GM23338 (cell line): Measurements from ENCODE around the gene ADGRG2. TPM values are rescaled to one million over a fixed set of nuclear protein-coding genes. Genes with fewer than 3 reads are reported as not detected.

ENCODE experiments used
- ATAC-seq: fragments of 200-7000 bp; cut with Tn5 transposase; 3 replicates; pipeline ENCODE4 v1.9.1; 2020
- DNase-seq: peaks from one replicate; pipeline ENCODE4 v3.0.0-alpha.2; 2015; ENCODE audit warnings: low spot score
- H2AFZ ChIP-seq: fragments of 200-600 bp; sonication (generic); 2 replicates; pipeline ENCODE4 v1.8.0; 2016; ENCODE audit warnings: antibody characterized with exemption, mild to moderate bottlenecking, moderate library complexity
- H3F3A ChIP-seq: fragments of 200-600 bp; sonication (generic); replicated peaks from 2 replicates; pipeline ENCODE4 v1.8.0; 2017; ENCODE audit warnings: antibody characterized with exemption, mixed run types, low read depth
- H3K27ac ChIP-seq: fragments of 200-600 bp; sonication (generic); 2 replicates; pipeline ENCODE4 v1.6.1; 2016; ENCODE audit warnings: low read depth
- H3K27me3 ChIP-seq: fragments of 200-600 bp; sonication (generic); 2 replicates; pipeline ENCODE4 v1.8.0; 2016; ENCODE audit warnings: mild to moderate bottlenecking, mixed run types, moderate library complexity; ENCODE audit not compliant: insufficient read depth
- H3K36me3 ChIP-seq: fragments of 200-600 bp; sonication (generic); 2 replicates; pipeline ENCODE4 v1.8.0; 2016; ENCODE audit warnings: mild to moderate bottlenecking; ENCODE audit not compliant: insufficient read depth
- H3K4me1 ChIP-seq: fragments of 200-600 bp; sonication (generic); 2 replicates; pipeline ENCODE4 v1.8.0; 2016; ENCODE audit warnings: mild to moderate bottlenecking, moderate library complexity; ENCODE audit not compliant: insufficient read depth
- H3K4me2 ChIP-seq: fragments of 200-600 bp; sonication (generic); 2 replicates; pipeline ENCODE4 v1.7.1; 2017; ENCODE audit warnings: mixed run types
- H3K4me3 ChIP-seq: fragments of 200-600 bp; sonication (generic); 2 replicates; pipeline ENCODE4 v1.6.1; 2016; ENCODE audit warnings: mixed run types
- H3K79me2 ChIP-seq: fragments of 200-600 bp; sonication (generic); replicated peaks from 2 replicates; pipeline ENCODE4 v1.8.0; 2017; ENCODE audit warnings: mild to moderate bottlenecking; ENCODE audit not compliant: insufficient read depth
- H3K9me2 ChIP-seq: fragments of 200-600 bp; sonication (generic); 2 replicates; pipeline ENCODE4 v1.8.0; 2017; ENCODE audit not compliant: insufficient read depth
- H4K20me1 ChIP-seq: fragments of 200-600 bp; sonication (generic); replicated peaks from 2 replicates; pipeline ENCODE4 v1.8.0; 2017; ENCODE audit warnings: mild to moderate bottlenecking; ENCODE audit not compliant: insufficient read depth
- H3K27ac Mint-ChIP-seq: 2 replicates; pipeline ENCODE4 v1.8.0; 2020; ENCODE audit warnings: inconsistent platforms, mild to moderate bottlenecking, moderate library complexity, mixed read lengths
- H3K27me3 Mint-ChIP-seq: 3 replicates; pipeline ENCODE4 v1.8.0; 2022; ENCODE audit warnings: low read depth, mild to moderate bottlenecking, moderate library complexity, mixed read lengths, inconsistent platforms; ENCODE audit not compliant: insufficient read depth, poor library complexity
- H3K36me3 Mint-ChIP-seq: 3 replicates; pipeline ENCODE4 v1.8.0; 2021; ENCODE audit warnings: low read depth, mild to moderate bottlenecking, inconsistent platforms, moderate library complexity, mixed read lengths
- H3K4me1 Mint-ChIP-seq: 3 replicates; pipeline ENCODE4 v1.8.0; 2020; ENCODE audit warnings: mild to moderate bottlenecking, inconsistent platforms, mixed read lengths
- H3K4me3 Mint-ChIP-seq: 3 replicates; pipeline ENCODE4 v1.8.0; 2021; ENCODE audit warnings: moderate library complexity, mild to moderate bottlenecking, inconsistent platforms, mixed read lengths
- H3K9me3 Mint-ChIP-seq: 3 replicates; pipeline ENCODE4 v1.8.0; 2020; ENCODE audit warnings: moderate library complexity, mild to moderate bottlenecking, inconsistent platforms, mixed read lengths
- CREB1 ChIP-seq: fragments of 250-450 bp; sonication (Bioruptor Pico); IDR thresholded peaks from 2 replicates; pipeline ENCODE4 v1.5.0; 2020; ENCODE audit warnings: low read depth, mild to moderate bottlenecking, moderate library complexity
- CTCF ChIP-seq, 2 experiments: fragments of 200-600 bp in 1 of 2; sonication (generic) in 1 of 2; conservative IDR thresholded peaks; 2 replicates each; pipeline versions ENCODE4 v1.5.1 to v1.6.1; 2016 to 2017; ENCODE audit warnings: antibody characterized with exemption in 2 of 2, low read depth in 2 of 2, mild to moderate bottlenecking in 2 of 2, moderate library complexity in 1 of 2
- EZH2 ChIP-seq: fragments of 200-600 bp; sonication (generic); IDR thresholded peaks from one replicate; pipeline ENCODE4 v1.8.0; 2017; ENCODE audit warnings: antibody characterized with exemption, mild to moderate bottlenecking, low read depth; ENCODE audit not compliant: unreplicated experiment
- EZH2phosphoT487 ChIP-seq: fragments of 200-600 bp; sonication (generic); IDR thresholded peaks from one replicate; pipeline ENCODE4 v1.8.1; 2018; ENCODE audit warnings: antibody characterized with exemption; ENCODE audit not compliant: unreplicated experiment
- NANOG ChIP-seq: IDR thresholded peaks from 2 replicates; pipeline ENCODE4 v1.6.1; 2016; ENCODE audit warnings: antibody characterized with exemption, borderline replicate concordance
- POLR2AphosphoS5 ChIP-seq: IDR thresholded peaks from 2 replicates; pipeline ENCODE4 v1.6.1; 2016; ENCODE audit warnings: antibody characterized with exemption, low read depth
- REST ChIP-seq: IDR thresholded peaks from one replicate; pipeline ENCODE4 v1.6.1; 2018; ENCODE audit warnings: antibody characterized with exemption; ENCODE audit not compliant: unreplicated experiment
- STAT1 ChIP-seq: IDR thresholded peaks from one replicate; pipeline ENCODE4 v1.6.1; 2016; ENCODE audit warnings: antibody characterized with exemption; ENCODE audit not compliant: unreplicated experiment
- ZNF114 ChIP-seq: fragments of 250-450 bp; sonication (Bioruptor Pico); IDR thresholded peaks from 2 replicates; pipeline ENCODE4 v1.5.0; 2020; ENCODE audit warnings: mild to moderate bottlenecking, moderate library complexity
- polyA plus RNA-seq: library from polyadenylated mRNA; unstranded; fragments of >200 nt; fragmentation: Nextera tagmentation; extraction: Ambion mirVana; gene quantifications from 2 replicates; pipeline ENCODE4 v1.2.1, GENCODE V29; 2016
- total RNA-seq: library from RNA; depleted of rRNA; stranded (reverse); fragments of >200 nt; shearing (Covaris generic); gene quantifications from 2 replicates; pipeline ENCODE4 v1.2.3, GENCODE V29; 2014
- TF ChIP-seq, protein P1 (sequence below): IDR thresholded peaks from 2 replicates; pipeline ENCODE4 v1.6.1; 2016; ENCODE audit warnings: antibody characterized with exemption
- TF ChIP-seq, protein P2 (sequence below): fragments of 250-450 bp; sonication (Bioruptor Pico); IDR thresholded peaks from 2 replicates; pipeline ENCODE4 v1.5.0; 2020; ENCODE audit warnings: mild to moderate bottlenecking, moderate library complexity

The ADGRG2 gene
- total and polyA plus RNA-seq, 2 experiments from 2014 or later = 4.0 to 10.8 TPM

DNA sequence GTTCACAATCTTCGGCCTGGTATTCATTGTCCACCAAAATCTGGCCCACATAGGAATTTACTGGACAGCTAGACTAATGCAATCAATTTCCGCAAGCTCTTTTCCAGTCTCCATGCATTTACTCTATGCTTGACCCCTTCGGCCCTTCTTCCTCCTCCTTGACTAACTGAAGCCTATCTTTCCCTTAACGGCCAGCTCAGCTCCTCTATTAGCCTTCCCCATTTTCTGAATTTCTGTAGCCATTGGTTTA, 137.2 kb downstream of the ADGRG2 start:
- H3K36me3 ChIP-seq = no peaks in the 10 kb centered on the region
- no peaks in the 10 kb centered on the region for H3K9me3 Mint-ChIP-seq
- H3K4me1 ChIP-seq = no peaks in the 10 kb centered on the region
- H3K27ac Mint-ChIP-seq = peak overlapping the region; percentile 78; the same call in 1 of the 2 replicates
- H3K9me2 ChIP-seq = no peaks in the 10 kb centered on the region
- no peak overlapping the region for H3K27ac ChIP-seq
- H3K4me3 Mint-ChIP-seq = peak overlapping the region; percentile 91
- H3K4me1 Mint-ChIP-seq = peaks cover 8% of the 10 kb centered on the region
- H3K27me3 ChIP-seq = no peaks in the 10 kb centered on the region
- DNase-seq (peak; percentile 3), ATAC-seq (no peak; the same call in 2 of the 3 replicates)
- H3K4me2 ChIP-seq = peak overlapping the region; percentile 78
- peaks cover 26% of the 10 kb centered on the region for H3K79me2 ChIP-seq
- no peaks in the 10 kb centered on the region for H3F3A ChIP-seq
- no peak for TF ChIP-seq CTCF (conservative IDR thresholded peaks at IDR 0.05; ENCODE audit: low read depth in 2 of 2)
- no peak for TF ChIP-seq REST
- TF ChIP-seq STAT1 = no peak
- TF ChIP-seq EZH2 = no peak
- TF ChIP-seq ZNF114 (CRISPR knock-in tag) = no peak
- no peak for TF ChIP-seq EZH2phosphoT487
- TF ChIP-seq CREB1 = no peak
- TF ChIP-seq, protein P1, sequence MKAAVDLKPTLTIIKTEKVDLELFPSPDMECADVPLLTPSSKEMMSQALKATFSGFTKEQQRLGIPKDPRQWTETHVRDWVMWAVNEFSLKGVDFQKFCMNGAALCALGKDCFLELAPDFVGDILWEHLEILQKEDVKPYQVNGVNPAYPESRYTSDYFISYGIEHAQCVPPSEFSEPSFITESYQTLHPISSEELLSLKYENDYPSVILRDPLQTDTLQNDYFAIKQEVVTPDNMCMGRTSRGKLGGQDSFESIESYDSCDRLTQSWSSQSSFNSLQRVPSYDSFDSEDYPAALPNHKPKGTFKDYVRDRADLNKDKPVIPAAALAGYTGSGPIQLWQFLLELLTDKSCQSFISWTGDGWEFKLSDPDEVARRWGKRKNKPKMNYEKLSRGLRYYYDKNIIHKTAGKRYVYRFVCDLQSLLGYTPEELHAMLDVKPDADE = no peak
- TF ChIP-seq POLR2AphosphoS5 = no peak
- TF ChIP-seq NANOG = no peak
- TF ChIP-seq, protein P2, sequence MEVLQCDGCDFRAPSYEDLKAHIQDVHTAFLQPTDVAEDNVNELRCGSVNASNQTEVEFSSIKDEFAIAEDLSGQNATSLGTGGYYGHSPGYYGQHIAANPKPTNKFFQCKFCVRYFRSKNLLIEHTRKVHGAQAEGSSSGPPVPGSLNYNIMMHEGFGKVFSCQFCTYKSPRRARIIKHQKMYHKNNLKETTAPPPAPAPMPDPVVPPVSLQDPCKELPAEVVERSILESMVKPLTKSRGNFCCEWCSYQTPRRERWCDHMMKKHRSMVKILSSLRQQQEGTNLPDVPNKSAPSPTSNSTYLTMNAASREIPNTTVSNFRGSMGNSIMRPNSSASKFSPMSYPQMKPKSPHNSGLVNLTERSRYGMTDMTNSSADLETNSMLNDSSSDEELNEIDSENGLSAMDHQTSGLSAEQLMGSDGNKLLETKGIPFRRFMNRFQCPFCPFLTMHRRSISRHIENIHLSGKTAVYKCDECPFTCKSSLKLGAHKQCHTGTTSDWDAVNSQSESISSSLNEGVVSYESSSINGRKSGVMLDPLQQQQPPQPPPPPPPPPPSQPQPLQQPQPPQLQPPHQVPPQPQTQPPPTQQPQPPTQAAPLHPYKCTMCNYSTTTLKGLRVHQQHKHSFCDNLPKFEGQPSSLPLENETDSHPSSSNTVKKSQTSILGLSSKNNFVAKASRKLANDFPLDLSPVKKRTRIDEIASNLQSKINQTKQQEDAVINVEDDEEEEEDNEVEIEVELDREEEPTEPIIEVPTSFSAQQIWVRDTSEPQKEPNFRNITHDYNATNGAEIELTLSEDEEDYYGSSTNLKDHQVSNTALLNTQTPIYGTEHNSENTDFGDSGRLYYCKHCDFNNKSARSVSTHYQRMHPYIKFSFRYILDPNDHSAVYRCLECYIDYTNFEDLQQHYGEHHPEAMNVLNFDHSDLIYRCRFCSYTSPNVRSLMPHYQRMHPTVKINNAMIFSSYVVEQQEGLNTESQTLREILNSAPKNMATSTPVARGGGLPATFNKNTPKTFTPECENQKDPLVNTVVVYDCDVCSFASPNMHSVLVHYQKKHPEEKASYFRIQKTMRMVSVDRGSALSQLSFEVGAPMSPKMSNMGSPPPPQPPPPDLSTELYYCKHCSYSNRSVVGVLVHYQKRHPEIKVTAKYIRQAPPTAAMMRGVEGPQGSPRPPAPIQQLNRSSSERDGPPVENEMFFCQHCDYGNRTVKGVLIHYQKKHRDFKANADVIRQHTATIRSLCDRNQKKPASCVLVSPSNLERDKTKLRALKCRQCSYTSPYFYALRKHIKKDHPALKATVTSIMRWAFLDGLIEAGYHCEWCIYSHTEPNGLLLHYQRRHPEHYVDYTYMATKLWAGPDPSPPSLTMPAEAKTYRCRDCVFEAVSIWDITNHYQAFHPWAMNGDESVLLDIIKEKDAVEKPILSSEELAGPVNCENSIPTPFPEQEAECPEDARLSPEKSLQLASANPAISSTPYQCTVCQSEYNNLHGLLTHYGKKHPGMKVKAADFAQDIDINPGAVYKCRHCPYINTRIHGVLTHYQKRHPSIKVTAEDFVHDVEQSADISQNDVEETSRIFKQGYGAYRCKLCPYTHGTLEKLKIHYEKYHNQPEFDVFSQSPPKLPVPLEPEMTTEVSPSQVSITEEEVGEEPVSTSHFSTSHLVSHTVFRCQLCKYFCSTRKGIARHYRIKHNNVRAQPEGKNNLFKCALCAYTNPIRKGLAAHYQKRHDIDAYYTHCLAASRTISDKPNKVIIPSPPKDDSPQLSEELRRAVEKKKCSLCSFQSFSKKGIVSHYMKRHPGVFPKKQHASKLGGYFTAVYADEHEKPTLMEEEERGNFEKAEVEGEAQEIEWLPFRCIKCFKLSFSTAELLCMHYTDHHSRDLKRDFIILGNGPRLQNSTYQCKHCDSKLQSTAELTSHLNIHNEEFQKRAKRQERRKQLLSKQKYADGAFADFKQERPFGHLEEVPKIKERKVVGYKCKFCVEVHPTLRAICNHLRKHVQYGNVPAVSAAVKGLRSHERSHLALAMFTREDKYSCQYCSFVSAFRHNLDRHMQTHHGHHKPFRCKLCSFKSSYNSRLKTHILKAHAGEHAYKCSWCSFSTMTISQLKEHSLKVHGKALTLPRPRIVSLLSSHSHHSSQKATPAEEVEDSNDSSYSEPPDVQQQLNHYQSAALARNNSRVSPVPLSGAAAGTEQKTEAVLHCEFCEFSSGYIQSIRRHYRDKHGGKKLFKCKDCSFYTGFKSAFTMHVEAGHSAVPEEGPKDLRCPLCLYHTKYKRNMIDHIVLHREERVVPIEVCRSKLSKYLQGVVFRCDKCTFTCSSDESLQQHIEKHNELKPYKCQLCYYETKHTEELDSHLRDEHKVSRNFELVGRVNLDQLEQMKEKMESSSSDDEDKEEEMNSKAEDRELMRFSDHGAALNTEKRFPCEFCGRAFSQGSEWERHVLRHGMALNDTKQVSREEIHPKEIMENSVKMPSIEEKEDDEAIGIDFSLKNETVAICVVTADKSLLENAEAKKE (CRISPR knock-in tag) = no peak
- peak overlapping the region; percentile 40; the same call in 1 of the 2 replicates for H2AFZ ChIP-seq
- H4K20me1 ChIP-seq = no peaks in the 10 kb centered on the region
- H3K36me3 Mint-ChIP-seq = no peaks in the 10 kb centered on the region; the same call in 2 of the 3 replicates
- H3K27me3 Mint-ChIP-seq = no peaks in the 10 kb centered on the region
- peak overlapping the region; percentile 74 for H3K4me3 ChIP-seq
